Measurements from ENCODE around the gene GYPC.
"Not testable (repeated sequence)": the region's sequence is repeated elsewhere in the genome, so short reads cannot be mapped to it uniquely, and the experiment has no call there.

GRCh38 chr2:126648345-126648786 lies 7.6 kb upstream of the GYPC start:
- TF ChIP-seq CTCF (IDR thresholded peaks at IDR 0.05); POLR2AphosphoS5 (IDR thresholded peaks at IDR 0.05); EP300 (IDR thresholded peaks at IDR 0.05; ENCODE audit: low read depth): not testable (repeated sequence)

All from transverse colon (tissue), 4 donors.